Type B pancreatic cell (in vitro differentiated cells): ENCODE results near the gene ST6GALNAC5. TPM values are rescaled to one million over a fixed set of nuclear protein-coding genes. Genes with fewer than 3 reads are reported as not detected.

Source experiments
- DNase-seq: peaks from one replicate; pipeline ENCODE4 v3.0.0; 2021; ENCODE audit warnings: mixed read lengths; ENCODE audit not compliant: unreplicated experiment; ENCODE audit errors: extremely low spot score
- H3K27ac Mint-ChIP-seq: 2 replicates; pipeline ENCODE4 v1.8.0; 2021; ENCODE audit warnings: mild to moderate bottlenecking, mixed read lengths
- H3K27me3 Mint-ChIP-seq: 2 replicates; pipeline ENCODE4 v1.8.0; 2021; ENCODE audit warnings: mixed read lengths
- H3K36me3 Mint-ChIP-seq: 2 replicates; pipeline ENCODE4 v1.8.0; 2021; ENCODE audit warnings: mixed read lengths
- H3K4me1 Mint-ChIP-seq: one replicate; pipeline ENCODE4 v1.8.0; 2021; ENCODE audit warnings: mixed read lengths; ENCODE audit not compliant: unreplicated experiment
- H3K4me3 Mint-ChIP-seq: 2 replicates; pipeline ENCODE4 v1.8.0; 2021; ENCODE audit warnings: mild to moderate bottlenecking, mixed read lengths
- H3K9me3 Mint-ChIP-seq: 2 replicates; pipeline ENCODE4 v1.8.0; 2021; ENCODE audit warnings: mixed read lengths
- total RNA-seq: library from RNA; stranded (reverse); gene quantifications from 2 replicates; pipeline ENCODE4 v1.2.1, GENCODE V29; 2021; ENCODE audit warnings: low replicate concordance
- TF ChIP-seq, protein P1 (sequence below): fragments of 200-600 bp; sonication (generic); conservative IDR thresholded peaks from 2 replicates; pipeline ENCODE4 v1.5.0; 2021; ENCODE audit warnings: antibody characterized with exemption, mild to moderate bottlenecking

Gene ST6GALNAC5
- total RNA-seq, 1 donor from 2014 or later: 36.6 TPM

GRCh38 chr1:77021732-77022131 is 154.5 kb downstream of the ST6GALNAC5 start:
- H3K27me3 Mint-ChIP-seq: no peaks in the 10 kb centered on the region
- no peak overlapping the region for H3K27ac Mint-ChIP-seq
- H3K9me3 Mint-ChIP-seq: no peaks in the 10 kb centered on the region
- H3K36me3 Mint-ChIP-seq: no peaks in the 10 kb centered on the region
- DNase-seq: no peak
- peaks cover 18% of the 10 kb centered on the region for H3K4me1 Mint-ChIP-seq
- TF ChIP-seq, protein P1, sequence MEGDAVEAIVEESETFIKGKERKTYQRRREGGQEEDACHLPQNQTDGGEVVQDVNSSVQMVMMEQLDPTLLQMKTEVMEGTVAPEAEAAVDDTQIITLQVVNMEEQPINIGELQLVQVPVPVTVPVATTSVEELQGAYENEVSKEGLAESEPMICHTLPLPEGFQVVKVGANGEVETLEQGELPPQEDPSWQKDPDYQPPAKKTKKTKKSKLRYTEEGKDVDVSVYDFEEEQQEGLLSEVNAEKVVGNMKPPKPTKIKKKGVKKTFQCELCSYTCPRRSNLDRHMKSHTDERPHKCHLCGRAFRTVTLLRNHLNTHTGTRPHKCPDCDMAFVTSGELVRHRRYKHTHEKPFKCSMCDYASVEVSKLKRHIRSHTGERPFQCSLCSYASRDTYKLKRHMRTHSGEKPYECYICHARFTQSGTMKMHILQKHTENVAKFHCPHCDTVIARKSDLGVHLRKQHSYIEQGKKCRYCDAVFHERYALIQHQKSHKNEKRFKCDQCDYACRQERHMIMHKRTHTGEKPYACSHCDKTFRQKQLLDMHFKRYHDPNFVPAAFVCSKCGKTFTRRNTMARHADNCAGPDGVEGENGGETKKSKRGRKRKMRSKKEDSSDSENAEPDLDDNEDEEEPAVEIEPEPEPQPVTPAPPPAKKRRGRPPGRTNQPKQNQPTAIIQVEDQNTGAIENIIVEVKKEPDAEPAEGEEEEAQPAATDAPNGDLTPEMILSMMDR: no peak
- no peak overlapping the region for H3K4me3 Mint-ChIP-seq

GRCh38 chr1:77024500-77024899 is 157.2 kb downstream of the ST6GALNAC5 start:
- H3K4me1 Mint-ChIP-seq: peaks cover 22% of the 10 kb centered on the region
- no peak overlapping the region for H3K27ac Mint-ChIP-seq
- H3K27me3 Mint-ChIP-seq: peaks cover 7% of the 10 kb centered on the region
- no peak for DNase-seq
- H3K4me3 Mint-ChIP-seq: no peak overlapping the region
- no peaks in the 10 kb centered on the region for H3K36me3 Mint-ChIP-seq
- TF ChIP-seq, protein P1: no peak
- H3K9me3 Mint-ChIP-seq: no peaks in the 10 kb centered on the region

- Mint-ChIP-seq H3K4me1 (peaks cover 15% of the 10 kb centered on the region), H3K36me3 (no peaks in the 10 kb centered on the region), H3K27ac (no peak overlapping the region), H3K9me3 (no peaks in the 10 kb centered on the region), H3K27me3 (peaks cover 7% of the 10 kb centered on the region), H3K4me3 (no peak overlapping the region)
- DNase-seq: no peak
- TF ChIP-seq, protein P1: no peak
These were observed 158.3 kb downstream of the ST6GALNAC5 start for GRCh38 chr1:77025599-77025998.

DNA sequence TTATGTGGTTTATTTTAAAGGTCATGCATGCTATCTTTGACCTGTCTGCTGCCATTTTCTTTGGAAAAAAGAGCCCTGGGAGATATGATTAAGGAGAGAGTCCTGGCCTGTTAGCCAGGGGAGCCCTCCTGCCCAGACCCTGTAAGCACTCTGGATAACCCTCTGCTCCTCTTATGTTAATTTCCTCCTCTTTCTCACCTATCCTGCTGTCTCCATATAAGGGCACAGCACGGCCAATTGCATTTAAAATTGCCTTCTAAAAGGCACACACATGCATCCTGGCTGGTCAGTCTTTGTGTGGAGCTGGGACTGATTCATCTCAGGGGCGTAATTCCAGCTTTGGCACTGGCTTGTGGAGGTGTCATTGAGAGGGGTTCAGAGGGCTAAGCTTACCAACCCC is 158.9 kb downstream of the ST6GALNAC5 start:
- Mint-ChIP-seq H3K27ac (no peak overlapping the region), H3K9me3 (no peaks in the 10 kb centered on the region), H3K27me3 (peaks cover 7% of the 10 kb centered on the region), H3K4me1 (peaks cover 15% of the 10 kb centered on the region), H3K4me3 (no peak overlapping the region), H3K36me3 (no peaks in the 10 kb centered on the region)
- no peak for DNase-seq
- TF ChIP-seq, protein P1: no peak

DNA sequence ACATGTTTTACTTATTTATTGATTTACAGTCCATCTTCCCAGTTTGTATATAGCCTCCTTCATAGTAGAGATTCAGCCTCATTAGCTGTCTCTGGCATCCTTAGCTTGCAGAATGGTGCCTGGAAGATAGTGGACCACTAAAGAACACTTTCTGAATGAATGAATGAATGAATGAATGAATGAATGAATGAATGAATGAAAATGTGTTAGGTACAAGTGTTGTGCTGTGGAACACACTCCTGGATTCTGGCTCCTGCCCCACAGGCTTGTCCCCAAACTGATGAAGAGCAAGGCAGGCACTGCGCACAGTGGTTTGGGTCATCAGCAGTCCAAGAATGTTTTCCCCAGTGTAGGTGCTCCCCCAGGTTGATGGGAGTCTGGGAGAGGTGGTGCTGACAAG is 159.4 kb downstream of the ST6GALNAC5 start:
- TF ChIP-seq, protein P1: no peak
- no peak overlapping the region for H3K4me3 Mint-ChIP-seq
- H3K9me3 Mint-ChIP-seq: no peaks in the 10 kb centered on the region
- peaks cover 11% of the 10 kb centered on the region for H3K4me1 Mint-ChIP-seq
- no peak for DNase-seq
- no peak overlapping the region for H3K27ac Mint-ChIP-seq
- H3K27me3 Mint-ChIP-seq: peaks cover 7% of the 10 kb centered on the region
- no peaks in the 10 kb centered on the region for H3K36me3 Mint-ChIP-seq

DNA sequence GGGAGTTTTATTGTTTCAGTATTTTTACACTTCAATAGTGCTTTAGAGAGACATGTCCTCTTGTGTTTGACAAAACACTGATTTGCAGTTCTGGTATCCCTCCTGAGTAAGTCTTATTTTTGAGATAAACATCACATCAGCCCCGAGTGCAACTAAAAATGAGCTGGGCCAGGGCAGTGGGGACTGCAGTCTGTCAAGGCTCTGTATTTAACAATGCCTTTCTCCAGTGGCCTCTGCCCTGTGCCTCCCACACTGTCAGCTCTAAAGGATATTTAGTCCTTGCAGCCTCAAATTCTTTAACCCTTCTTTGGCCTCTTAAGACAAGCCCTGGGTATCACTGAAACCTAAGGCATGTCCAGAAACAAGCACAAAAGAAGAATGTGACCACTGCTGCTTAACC is 160.6 kb downstream of the ST6GALNAC5 start:
- DNase-seq: no peak
- no peaks in the 10 kb centered on the region for H3K36me3 Mint-ChIP-seq
- TF ChIP-seq, protein P1: no peak
- H3K27me3 Mint-ChIP-seq: peaks cover 7% of the 10 kb centered on the region
- no peaks in the 10 kb centered on the region for H3K9me3 Mint-ChIP-seq
- no peak overlapping the region for H3K27ac Mint-ChIP-seq
- H3K4me3 Mint-ChIP-seq: no peak overlapping the region
- peaks cover 10% of the 10 kb centered on the region for H3K4me1 Mint-ChIP-seq
